ENCODE results near the gene FOCAD.

GRCh38 chr9:20651939-20652338, 32.1 kb upstream of the FOCAD start:
- TF ChIP-seq CTCF (IDR thresholded peaks at IDR 0.05; ENCODE audit: low read length) = no peak
- no peak for TF ChIP-seq EZH2 (optimal IDR thresholded peaks at IDR 0.05; ENCODE audit: low read depth, low read length)
- no peak for TF ChIP-seq EZH2phosphoT487 (IDR thresholded peaks at IDR 0.05; ENCODE audit: low read length)
